T-helper 2 cell treated with Interferon-gamma antibody and Interleukin-4, amounts not matched to agents 5 μg/mL and 100 μg/mL, for 36 hours (primary cell): ENCODE results near the gene PLG.
"Not testable (repeated sequence)": the region's sequence is repeated elsewhere in the genome, so short reads cannot be mapped to it uniquely, and the experiment has no call there.

ENCODE experiments used
- DNase-seq: peaks from one replicate; pipeline ENCODE4 v3.0.0; 2021; ENCODE audit warnings: low spot score
- H3K27ac Mint-ChIP-seq: one replicate; pipeline ENCODE4 v1.8.0; 2021; ENCODE audit warnings: mild to moderate bottlenecking, mixed read lengths
- H3K27me3 Mint-ChIP-seq: one replicate; pipeline ENCODE4 v1.8.0; 2021; ENCODE audit warnings: low read depth, mixed read lengths
- H3K36me3 Mint-ChIP-seq: one replicate; pipeline ENCODE4 v1.8.0; 2021; ENCODE audit warnings: low read depth, mixed read lengths
- H3K4me1 Mint-ChIP-seq: one replicate; pipeline ENCODE4 v1.8.0; 2021; ENCODE audit warnings: low read depth, mixed read lengths
- H3K4me3 Mint-ChIP-seq: one replicate; pipeline ENCODE4 v1.8.0; 2022; ENCODE audit warnings: mild to moderate bottlenecking, moderate library complexity, mixed read lengths
- H3K9me3 Mint-ChIP-seq: one replicate; pipeline ENCODE4 v1.8.0; 2021; ENCODE audit warnings: mixed read lengths

PLG gene

DNA sequence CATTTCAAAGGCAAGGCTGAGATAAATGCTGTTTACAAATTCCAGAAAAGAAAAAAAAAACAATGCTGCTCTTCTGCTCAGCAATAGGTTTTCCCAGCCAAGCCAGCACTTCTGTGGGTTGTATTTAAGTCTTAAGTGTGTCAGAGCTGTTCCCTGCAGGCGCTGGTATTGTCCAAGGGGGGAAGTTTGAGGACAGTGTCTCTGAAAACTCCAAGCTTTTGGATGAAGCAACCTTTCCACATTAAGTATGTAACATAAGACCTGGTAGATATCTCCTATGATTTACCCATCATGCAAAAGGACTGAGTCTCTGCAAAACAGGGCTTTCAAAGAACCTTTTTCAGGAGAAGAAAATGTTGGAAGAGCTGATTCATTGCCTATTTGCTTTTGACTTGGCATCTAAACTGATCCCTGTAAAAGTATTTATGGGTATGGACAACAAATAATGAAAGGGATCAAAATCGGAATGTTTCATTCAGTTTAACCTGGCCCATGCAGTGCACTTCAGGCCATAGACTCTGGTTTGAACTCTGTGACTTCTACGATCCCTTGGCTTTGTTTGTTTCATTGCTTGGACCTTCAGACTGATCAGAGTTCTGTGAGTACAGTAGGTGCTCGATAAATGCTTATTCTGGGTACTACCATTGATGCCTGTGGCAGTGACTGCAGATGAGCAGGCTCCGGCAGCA is 16.1 kb upstream of the PLG start:
- no peaks in the 10 kb centered on the region for H3K9me3 Mint-ChIP-seq
- H3K27ac Mint-ChIP-seq = no peak overlapping the region
- H3K36me3 Mint-ChIP-seq = no peaks in the 10 kb centered on the region
- no peaks in the 10 kb centered on the region for H3K27me3 Mint-ChIP-seq
- no peak overlapping the region for H3K4me3 Mint-ChIP-seq
- DNase-seq = no peak
- H3K4me1 Mint-ChIP-seq = no peaks in the 10 kb centered on the region

GRCh38 chr6:160690458-160690857 is 11.6 kb upstream of the PLG start:
- no peaks in the 10 kb centered on the region for H3K4me1 Mint-ChIP-seq
- no peaks in the 10 kb centered on the region for H3K9me3 Mint-ChIP-seq
- no peaks in the 10 kb centered on the region for H3K27me3 Mint-ChIP-seq
- no peak for DNase-seq
- H3K36me3 Mint-ChIP-seq = no peaks in the 10 kb centered on the region
- H3K4me3 Mint-ChIP-seq = no peak overlapping the region
- H3K27ac Mint-ChIP-seq = no peak overlapping the region

DNA sequence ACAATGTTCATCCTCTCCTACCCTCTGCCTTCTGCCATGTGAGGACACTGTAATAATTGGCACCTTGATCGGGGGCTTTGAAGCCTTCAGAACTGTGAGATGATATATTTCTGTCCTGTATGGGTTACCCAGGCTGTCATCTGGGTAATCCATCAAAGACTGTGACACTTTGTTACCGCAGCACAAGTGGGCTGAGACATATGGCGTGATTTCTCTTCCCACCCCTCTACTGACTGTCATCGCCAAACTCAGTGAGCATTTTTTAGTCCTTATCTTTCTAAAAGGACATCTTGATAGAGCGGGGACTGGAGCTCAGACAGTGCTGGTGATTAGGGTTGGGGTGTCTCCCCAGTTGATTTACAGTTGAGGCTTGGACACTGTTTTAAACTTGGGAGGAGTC is 10.4 kb upstream of the PLG start:
- Mint-ChIP-seq H3K4me1 (no peaks in the 10 kb centered on the region), H3K27me3 (no peaks in the 10 kb centered on the region), H3K27ac (no peak overlapping the region), H3K36me3 (no peaks in the 10 kb centered on the region), H3K4me3 (no peak overlapping the region), H3K9me3 (no peaks in the 10 kb centered on the region)
- DNase-seq = no peak

DNA sequence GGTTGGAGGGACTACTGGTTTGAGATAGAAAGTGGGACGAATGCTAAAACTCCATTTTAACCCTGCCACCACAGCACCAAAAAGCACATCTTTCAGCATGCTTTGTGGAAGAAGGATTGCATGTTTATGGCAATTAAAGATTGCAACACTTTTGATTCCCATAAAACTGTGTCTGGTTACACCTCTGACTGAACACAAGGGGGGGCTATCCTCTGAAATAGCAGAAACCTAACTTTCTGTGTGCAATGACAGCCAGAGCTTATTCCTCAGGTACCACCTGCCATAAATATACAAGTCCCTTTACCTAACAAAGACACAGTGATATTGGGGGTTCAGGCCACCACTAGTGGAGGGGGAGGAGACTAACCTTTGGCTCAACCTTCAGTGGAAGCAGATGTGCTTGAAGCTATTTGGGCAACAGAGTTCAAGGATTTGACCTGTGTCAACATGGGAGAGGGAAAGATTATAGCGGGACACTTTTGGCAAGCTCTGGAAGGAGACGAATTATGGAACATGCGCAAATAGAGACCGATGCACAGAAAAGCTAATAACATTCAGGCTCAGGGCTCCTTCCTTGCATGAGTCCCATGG is 9.6 kb upstream of the PLG start:
- Mint-ChIP-seq H3K27ac (no peak overlapping the region), H3K4me3 (no peak overlapping the region), H3K4me1 (no peaks in the 10 kb centered on the region)

GRCh38 chr6:160695025-160695424 is 7.0 kb upstream of the PLG start:
- H3K36me3 Mint-ChIP-seq, H3K27ac Mint-ChIP-seq, H3K4me3 Mint-ChIP-seq: not testable (repeated sequence)

More for the DNA sequence above, 9.6 kb upstream of the PLG start:
- no peak for DNase-seq
- Mint-ChIP-seq H3K27me3 (no peaks in the 10 kb centered on the region), H3K36me3 (no peaks in the 10 kb centered on the region), H3K9me3 (no peaks in the 10 kb centered on the region)

GRCh38 chr6:160695622-160696021 is 6.4 kb upstream of the PLG start:
- H3K27ac Mint-ChIP-seq, H3K4me1 Mint-ChIP-seq, H3K27me3 Mint-ChIP-seq, H3K9me3 Mint-ChIP-seq, H3K36me3 Mint-ChIP-seq, DNase-seq, H3K4me3 Mint-ChIP-seq: not testable (repeated sequence)

More at GRCh38 chr6:160695025-160695424, 7.0 kb upstream of the PLG start:
- not testable (repeated sequence) for H3K4me1 Mint-ChIP-seq, H3K27me3 Mint-ChIP-seq, H3K9me3 Mint-ChIP-seq, DNase-seq

DNA sequence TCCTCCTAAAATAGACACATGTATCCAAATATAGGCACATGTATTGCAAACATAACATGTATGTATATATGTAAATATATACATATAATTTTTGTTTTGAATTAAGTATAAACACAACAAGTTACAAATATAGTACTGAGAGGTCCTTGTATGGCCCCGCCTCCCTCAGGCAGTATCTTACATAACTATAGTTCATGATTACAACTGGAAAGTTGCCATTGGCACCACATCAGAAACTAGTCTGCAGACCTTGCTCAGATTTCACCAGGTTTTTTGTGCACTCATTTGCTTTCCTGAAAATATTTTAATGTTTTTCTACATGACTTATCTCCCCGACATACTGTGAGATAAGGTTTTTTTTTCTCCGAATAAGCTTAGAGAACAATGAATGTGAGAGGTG is 5.2 kb upstream of the PLG start:
- not testable (repeated sequence) for H3K9me3 Mint-ChIP-seq, H3K4me1 Mint-ChIP-seq, H3K27me3 Mint-ChIP-seq, H3K36me3 Mint-ChIP-seq, DNase-seq, H3K27ac Mint-ChIP-seq, H3K4me3 Mint-ChIP-seq

DNA sequence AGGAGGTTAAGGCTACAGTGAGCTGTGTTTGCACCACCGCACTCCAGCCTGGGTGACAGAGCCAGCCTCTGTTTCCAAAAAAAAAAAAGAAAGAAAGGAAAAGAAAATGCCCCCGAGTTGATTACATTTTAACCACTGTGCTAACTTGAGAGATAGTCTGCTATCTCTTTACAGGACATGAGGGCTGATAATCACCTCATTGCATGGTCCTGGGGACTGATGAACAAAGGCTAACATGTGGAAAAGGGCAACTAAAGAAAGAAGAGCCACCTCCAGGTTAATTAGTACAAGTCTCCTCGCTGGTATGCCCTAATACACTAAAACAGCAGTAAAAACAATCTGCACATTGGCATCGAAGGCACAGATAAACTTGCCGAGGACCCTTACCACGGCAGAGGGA is 4.2 kb upstream of the PLG start:
- Mint-ChIP-seq H3K27ac (no peak overlapping the region), H3K9me3 (no peaks in the 10 kb centered on the region), H3K4me1 (no peaks in the 10 kb centered on the region), H3K27me3 (no peaks in the 10 kb centered on the region), H3K36me3 (no peaks in the 10 kb centered on the region), H3K4me3 (no peak overlapping the region)
- DNase-seq = no peak

- H3K36me3 Mint-ChIP-seq, H3K9me3 Mint-ChIP-seq: not testable (repeated sequence)
Measured at GRCh38 chr6:160704688-160705087, 2.6 kb downstream of the PLG start.

DNA sequence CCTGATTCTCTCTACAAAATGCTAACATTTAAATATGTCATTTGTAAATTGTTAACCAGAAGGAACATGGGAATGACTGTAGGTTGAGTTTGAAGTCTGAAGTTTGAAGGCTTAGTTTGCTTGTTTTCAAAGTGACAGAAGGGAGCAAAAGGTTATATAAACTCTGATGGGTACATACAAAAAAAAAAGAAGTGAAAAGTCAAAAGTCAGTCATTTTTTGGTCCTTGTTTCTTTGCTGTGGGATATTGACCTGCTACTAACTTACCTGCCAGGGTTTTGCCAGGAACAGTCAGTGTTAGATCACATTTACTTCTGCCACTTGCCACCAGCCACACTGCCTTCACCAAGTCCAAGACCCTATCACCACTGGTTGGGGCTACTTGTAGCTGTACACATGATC is 6.9 kb downstream of the PLG start:
- not testable (repeated sequence) for H3K27me3 Mint-ChIP-seq, H3K36me3 Mint-ChIP-seq, H3K9me3 Mint-ChIP-seq, H3K4me1 Mint-ChIP-seq, H3K27ac Mint-ChIP-seq, H3K4me3 Mint-ChIP-seq, DNase-seq

More at GRCh38 chr6:160704688-160705087, 2.6 kb downstream of the PLG start:
- H3K27ac Mint-ChIP-seq, DNase-seq, H3K27me3 Mint-ChIP-seq, H3K4me1 Mint-ChIP-seq, H3K4me3 Mint-ChIP-seq: not testable (repeated sequence)

- Mint-ChIP-seq H3K4me3 (no peak overlapping the region), H3K9me3 (no peaks in the 10 kb centered on the region), H3K27me3 (no peaks in the 10 kb centered on the region), H3K27ac (no peak overlapping the region), H3K4me1 (no peaks in the 10 kb centered on the region), H3K36me3 (no peaks in the 10 kb centered on the region)
- DNase-seq = no peak
Measured at GRCh38 chr6:160714731-160715316, 12.8 kb downstream of the PLG start.

DNA sequence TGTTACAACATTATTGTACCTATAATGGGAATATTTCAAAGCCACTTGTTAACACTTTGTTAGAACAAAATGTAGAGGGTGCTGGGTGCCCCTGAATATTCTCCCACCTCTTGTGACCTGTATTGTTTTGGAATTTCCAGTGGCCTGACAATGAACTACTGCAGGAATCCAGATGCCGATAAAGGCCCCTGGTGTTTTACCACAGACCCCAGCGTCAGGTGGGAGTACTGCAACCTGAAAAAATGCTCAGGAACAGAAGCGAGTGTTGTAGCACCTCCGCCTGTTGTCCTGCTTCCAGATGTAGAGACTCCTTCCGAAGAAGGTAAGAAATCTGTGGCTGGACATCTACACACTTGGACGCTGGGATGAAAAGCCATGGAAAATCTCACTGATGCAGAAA is 28.9 kb downstream of the PLG start:
- H3K27ac Mint-ChIP-seq = no peak overlapping the region
- no peaks in the 10 kb centered on the region for H3K9me3 Mint-ChIP-seq
- H3K36me3 Mint-ChIP-seq = no peaks in the 10 kb centered on the region
- no peaks in the 10 kb centered on the region for H3K4me1 Mint-ChIP-seq
- no peak for DNase-seq
- no peaks in the 10 kb centered on the region for H3K27me3 Mint-ChIP-seq
- no peak overlapping the region for H3K4me3 Mint-ChIP-seq

- Mint-ChIP-seq H3K9me3 (no peaks in the 10 kb centered on the region), H3K4me3 (no peak overlapping the region), H3K36me3 (no peaks in the 10 kb centered on the region), H3K27ac (no peak overlapping the region), H3K27me3 (no peaks in the 10 kb centered on the region), H3K4me1 (no peaks in the 10 kb centered on the region)
- no peak for DNase-seq
Measured at GRCh38 chr6:160733050-160733646, 31.1 kb downstream of the PLG start.

DNA sequence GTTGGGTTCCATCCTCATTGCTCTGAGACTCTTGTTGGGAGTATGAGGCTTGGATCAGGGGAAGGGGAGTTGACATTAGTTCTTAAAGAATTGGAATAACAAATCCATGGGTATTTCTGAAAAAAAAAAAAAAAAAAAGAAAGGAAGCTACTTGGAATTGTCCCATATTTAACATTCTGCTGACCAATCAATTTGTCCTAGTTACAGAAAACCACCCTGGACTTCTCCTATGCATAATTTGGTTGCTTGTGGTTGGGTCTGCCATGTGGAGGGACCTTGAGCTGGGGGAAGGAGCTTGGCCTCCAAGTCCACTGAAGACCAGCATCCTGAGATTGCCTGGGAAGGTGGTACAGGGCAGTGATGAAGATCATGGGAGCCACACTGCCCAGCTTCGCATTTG is 32.6 kb downstream of the PLG start:
- Mint-ChIP-seq H3K4me3 (no peak overlapping the region), H3K9me3 (no peaks in the 10 kb centered on the region), H3K36me3 (no peaks in the 10 kb centered on the region), H3K4me1 (no peaks in the 10 kb centered on the region), H3K27ac (no peak overlapping the region), H3K27me3 (no peaks in the 10 kb centered on the region)
- no peak for DNase-seq
